Measurements from ENCODE around the gene RALB. TPM values are rescaled to one million over a fixed set of nuclear protein-coding genes. Genes with fewer than 3 reads are reported as not detected.
A peak's percentile ranks its signal among the peaks of the same experiment; 100 is the strongest.

The RALB gene
- polyA plus RNA-seq, 1 of the 3 experiments (the other 2 are of a cell fraction), result 37.2 TPM

GRCh38 chr2:120206022-120206581, 46.5 kb upstream of the RALB start:
- H3K79me2 ChIP-seq (ENCODE audit: insufficient read depth), result no peaks in the 10 kb centered on the region
- H4K20me1 ChIP-seq (ENCODE audit: insufficient read depth), result no peaks in the 10 kb centered on the region
- no peaks in the 10 kb centered on the region for H3K9me2 ChIP-seq
- H3K27me3 ChIP-seq (ENCODE audit: insufficient read depth), result no peaks in the 10 kb centered on the region
- H3K4me2 ChIP-seq, result no peak overlapping the region
- H2AFZ ChIP-seq (ENCODE audit: low read depth), result no peak overlapping the region
- ChIA-PET POLR2A (no interaction called here), CTCF (interaction anchor here (1.4 to 1.5 kb wide), 2 partner anchors 10 to 107 kb away, joined by 3 to 7 read pairs; no protein-coding TSS in a partner anchor)
- H3K9ac ChIP-seq, result no peak overlapping the region
- no peaks in the 10 kb centered on the region for H3K36me3 ChIP-seq (replicated peaks in 1 of 2; ENCODE audit: control insufficient read depth in 1 of 2, insufficient read depth in 2 of 2, low read length in 1 of 2)
- DNase-seq, result peak; percentile 55
- H3F3A ChIP-seq (replicated peaks; ENCODE audit: insufficient read depth), result no peaks in the 10 kb centered on the region
- TF ChIP-seq TAF1 (IDR thresholded peaks at IDR 0.05; ENCODE audit: borderline replicate concordance, low read depth, low read length), result no peak
- TF ChIP-seq RAD21 (IDR thresholded peaks at IDR 0.05; ENCODE audit: low read length), result peak; percentile 24; the same call in 1 of the 2 replicates
- TF ChIP-seq CTCF (IDR thresholded peaks at IDR 0.05), result peak; percentile 43; the same call in 1 of the 2 replicates
- no peaks in the 10 kb centered on the region for H3K4me1 ChIP-seq (ENCODE audit: control insufficient read depth in 1 of 2, insufficient read depth in 2 of 2, low read depth in 1 of 2, low read length in 1 of 2)
- H3K27ac ChIP-seq (ENCODE audit: low read depth in 2 of 2, low read length in 1 of 2), result no peak overlapping the region
- H3K9me3 ChIP-seq, result no peaks in the 10 kb centered on the region
- no peak overlapping the region for H3K4me3 ChIP-seq (ENCODE audit: low read depth in 2 of 2, low read length in 1 of 2)
- 80% methylated on average over 8 of the region's 8 CpGs for WGBS (ENCODE audit: low lambda C conversion rate)

GRCh38 chr2:120208381-120209353, 44.0 kb upstream of the RALB start:
- H3K9ac ChIP-seq, result no peak overlapping the region
- POLR2A ChIA-PET, result no interaction called here
- 83% methylated on average over 8 of the region's 10 CpGs for WGBS (ENCODE audit: low lambda C conversion rate)
- no peaks in the 10 kb centered on the region for H3F3A ChIP-seq (replicated peaks; ENCODE audit: insufficient read depth)
- H2AFZ ChIP-seq (ENCODE audit: low read depth), result no peak overlapping the region
- no peaks in the 10 kb centered on the region for H3K9me2 ChIP-seq
- CTCF ChIA-PET, result interaction anchor here (1.0 to 2.8 kb wide), 4 partner anchors 14 to 105 kb away, joined by 3 to 8 read pairs (median 4); partner anchors contain the start of gene TMEM185B
- no peaks in the 10 kb centered on the region for H3K4me1 ChIP-seq (ENCODE audit: control insufficient read depth in 1 of 2, insufficient read depth in 2 of 2, low read depth in 1 of 2, low read length in 1 of 2)
- no peak overlapping the region for H3K4me2 ChIP-seq
- no peaks in the 10 kb centered on the region for H3K79me2 ChIP-seq (ENCODE audit: insufficient read depth)
- H4K20me1 ChIP-seq (ENCODE audit: insufficient read depth), result no peaks in the 10 kb centered on the region
- no peak overlapping the region for H3K4me3 ChIP-seq (ENCODE audit: low read depth in 2 of 2, low read length in 1 of 2)
- no peak for DNase-seq
- H3K27ac ChIP-seq (ENCODE audit: low read depth in 2 of 2, low read length in 1 of 2), result no peak overlapping the region
- H3K9me3 ChIP-seq, result no peaks in the 10 kb centered on the region
- H3K36me3 ChIP-seq (replicated peaks in 1 of 2; ENCODE audit: control insufficient read depth in 1 of 2, insufficient read depth in 2 of 2, low read length in 1 of 2), result no peaks in the 10 kb centered on the region
- TF ChIP-seq USF2 (IDR thresholded peaks at IDR 0.05; ENCODE audit: borderline replicate concordance, low read depth, low read length) (no peak), CHD2 (IDR thresholded peaks at IDR 0.05; ENCODE audit: low read length, partially characterized antibody) (no peak)
- no peaks in the 10 kb centered on the region for H3K27me3 ChIP-seq (ENCODE audit: insufficient read depth)

Measured in SK-N-SH (cell line).